Measurements from ENCODE around the gene HOXA9.

HOXA9 gene

GRCh38 chr7:27200761-27201579, 35.6 kb upstream of the HOXA9 start:
- no peak for DNase-seq (ENCODE audit: low spot score)

GRCh38 chr7:27199849-27200760, 34.8 kb upstream of the HOXA9 start, which contains the start of gene HOXA13:
TSS of gene HOXA13 (minus strand) at chr7:27200091. CDS start at chr7:27200077, 14 bp downstream.
- DNase-seq (ENCODE audit: low spot score) = no peak

GRCh38 chr7:27198871-27199801, 33.8 kb upstream of the HOXA9 start:
- DNase-seq (ENCODE audit: low spot score) = no peak

- no peak for DNase-seq (ENCODE audit: low spot score)
Observed at GRCh38 chr7:27198138-27198841, 33.0 kb upstream of the HOXA9 start.

GRCh38 chr7:27197137-27198042, 32.1 kb upstream of the HOXA9 start:
- no peak for DNase-seq (ENCODE audit: low spot score)

GRCh38 chr7:27196287-27196767, 31.0 kb upstream of the HOXA9 start:
- DNase-seq (ENCODE audit: low spot score) = peak; percentile 78

- DNase-seq (ENCODE audit: low spot score) = no peak
Observed at GRCh38 chr7:27194686-27195379, 29.5 kb upstream of the HOXA9 start.

- no peak for DNase-seq (ENCODE audit: low spot score)
Observed at GRCh38 chr7:27194002-27194352, 28.6 kb upstream of the HOXA9 start.

GRCh38 chr7:27193335-27194001, 28.1 kb upstream of the HOXA9 start:
- no peak for DNase-seq (ENCODE audit: low spot score)

GRCh38 chr7:27192546-27193334, 27.4 kb upstream of the HOXA9 start:
- no peak for DNase-seq (ENCODE audit: low spot score)

- no peak for DNase-seq (ENCODE audit: low spot score)
Observed at GRCh38 chr7:27191833-27192545, 26.7 kb upstream of the HOXA9 start.

- DNase-seq (ENCODE audit: low spot score) = no peak
Observed at GRCh38 chr7:27191161-27191731, 25.9 kb upstream of the HOXA9 start.

- no peak for DNase-seq (ENCODE audit: low spot score)
Observed at GRCh38 chr7:27189997-27190748, 24.8 kb upstream of the HOXA9 start.

- no peak for DNase-seq (ENCODE audit: low spot score)
Observed at GRCh38 chr7:27189295-27189996, 24.1 kb upstream of the HOXA9 start.

All from activated CD4-positive, alpha-beta T cell treated with anti-CD3 and anti-CD28 coated beads, Interleukin-2, Interleukin-4, amounts not matched to agents 100 ng/mL and 50 ng/mL, durations not matched to agents 16 hours and 8 hours (primary cell).